NCI-H748 (cell line): ENCODE measurements around the gene KAT2A.

Source experiments
- DNase-seq: peaks from one replicate; lab custom pipeline; 2025; ENCODE audit not compliant: unreplicated experiment; lab: John Stamatoyannopoulos, UW

Gene KAT2A

DNA sequence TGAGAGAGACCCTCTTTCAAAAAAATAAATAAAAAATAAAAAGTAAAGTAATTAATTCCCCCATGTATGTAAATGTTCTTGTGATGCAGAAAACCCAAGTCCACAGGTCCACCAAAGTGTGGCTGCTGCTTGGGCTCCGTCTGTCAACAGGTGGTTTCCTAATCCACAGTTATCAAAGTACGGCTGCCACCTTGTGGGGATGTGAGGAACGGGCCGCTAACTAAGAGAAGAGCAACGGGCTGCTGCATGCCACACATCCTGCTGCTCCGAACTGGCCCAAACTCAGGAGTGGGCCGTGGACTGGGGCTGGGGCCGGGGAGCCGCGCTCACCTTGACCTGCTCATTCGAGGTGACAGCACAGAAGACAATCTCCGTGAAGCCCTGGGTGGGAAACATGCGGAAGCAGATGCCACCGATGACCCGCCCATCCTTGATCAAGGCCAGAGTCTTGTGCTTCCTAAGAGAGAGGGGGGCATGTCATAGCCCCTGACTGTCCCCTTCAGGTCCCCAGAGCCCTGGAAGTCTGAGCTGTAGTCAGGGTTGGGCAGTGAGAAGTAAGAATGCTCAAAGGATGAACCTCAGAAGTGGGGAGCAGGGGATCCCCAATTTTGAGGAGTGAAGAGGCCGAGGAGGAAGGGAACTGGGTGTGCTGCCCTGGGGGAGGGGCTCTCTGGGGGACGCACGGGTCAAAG lies 4.3 kb downstream of the KAT2A start:
- DNase-seq = peak; percentile 74

DNA sequence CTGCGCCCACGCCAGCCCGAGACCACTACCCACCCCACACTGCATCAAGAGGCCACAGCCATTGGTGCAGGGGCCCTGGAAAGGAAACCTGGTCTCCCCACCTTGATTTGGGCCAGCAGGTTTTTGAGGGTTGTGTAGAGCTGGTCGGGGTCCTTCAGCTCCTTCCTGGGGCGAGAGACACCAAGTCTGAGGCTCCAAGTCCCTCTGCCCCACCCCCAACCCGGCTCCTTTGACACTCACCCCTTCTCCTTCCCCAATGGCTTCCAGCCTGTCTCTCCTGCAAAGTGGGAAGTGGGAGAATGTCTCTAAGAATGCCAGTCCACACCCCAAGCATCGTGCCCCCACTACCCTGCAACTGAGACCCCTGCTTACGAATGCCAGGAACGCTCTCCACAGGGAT lies 7.0 kb downstream of the KAT2A start:
- no peak for DNase-seq

DNA sequence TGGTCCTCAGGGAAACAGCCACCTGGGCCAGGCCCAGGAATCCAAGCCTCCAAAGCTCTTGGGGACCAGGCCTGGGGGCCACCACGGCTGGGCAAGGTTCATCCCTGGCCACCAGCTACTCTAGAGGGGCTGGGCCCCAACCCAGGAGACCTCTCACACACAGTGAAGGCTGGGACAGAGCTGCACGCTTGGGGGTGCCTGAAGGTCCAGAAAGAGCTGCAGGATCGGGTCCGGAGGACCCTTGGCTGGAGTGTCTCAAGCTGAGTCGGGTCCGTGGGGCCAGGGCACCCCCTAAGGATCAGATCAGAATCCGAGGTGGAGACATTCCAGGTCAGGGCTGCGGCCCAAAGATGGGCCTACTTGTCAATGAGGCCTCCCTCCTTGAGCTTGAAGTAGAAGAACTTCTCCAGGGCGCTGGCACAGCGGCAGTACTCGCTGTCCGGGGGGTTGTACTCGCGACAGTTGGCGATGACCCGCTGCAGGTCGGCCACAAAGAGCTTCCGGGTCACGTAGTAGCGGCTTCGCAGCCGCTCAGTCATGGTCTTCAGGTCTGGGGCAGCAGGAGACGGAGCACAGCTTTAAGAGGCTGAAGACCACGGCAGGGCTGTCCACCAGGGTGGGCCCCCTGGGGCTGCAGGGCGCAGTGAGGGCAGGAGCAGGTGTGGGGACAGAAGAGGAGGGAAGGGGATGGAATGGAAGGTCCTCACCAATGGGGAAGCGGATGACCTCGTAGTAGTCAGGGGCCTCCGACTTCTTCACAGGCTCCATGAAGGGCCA lies 7.7 kb downstream of the KAT2A start:
- DNase-seq = no peak

DNA sequence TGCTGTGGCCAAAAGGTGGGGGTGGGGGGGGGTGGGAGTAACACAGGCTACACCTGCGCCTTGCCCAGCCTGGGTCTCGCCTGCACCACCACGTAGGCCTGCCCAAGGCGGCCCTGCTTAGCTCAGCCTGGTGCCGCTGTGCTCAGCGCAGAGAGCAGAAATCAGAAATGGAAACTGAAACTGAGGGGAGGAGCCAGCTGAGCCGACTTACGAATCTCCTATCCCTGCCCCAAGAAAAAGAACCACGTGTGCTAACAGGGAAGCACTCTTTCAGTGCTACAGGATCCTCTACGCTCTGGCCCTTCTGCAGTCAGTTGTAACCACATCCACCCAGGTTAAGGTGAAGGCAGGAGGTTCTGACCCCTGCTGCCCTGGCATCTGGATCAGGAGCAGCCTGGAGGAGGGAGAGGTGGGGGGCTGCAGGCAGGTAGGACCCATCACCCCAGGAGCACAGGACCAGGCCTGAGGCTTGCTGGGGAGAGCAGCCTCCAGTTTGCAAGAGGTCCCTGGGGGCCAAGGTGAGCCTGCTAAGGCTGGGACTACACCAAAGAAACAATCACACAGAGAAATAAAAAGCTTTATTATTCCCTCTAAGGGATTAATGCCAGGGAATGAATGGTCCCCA lies 8.5 kb downstream of the KAT2A start, which contains the start of gene DHX58:
TSS of gene DHX58 (minus strand) at position 163 of the 625 bp plus-strand sequence. CDS start 822 bp downstream, outside the sequence.
- DNase-seq = no peak

DNA sequence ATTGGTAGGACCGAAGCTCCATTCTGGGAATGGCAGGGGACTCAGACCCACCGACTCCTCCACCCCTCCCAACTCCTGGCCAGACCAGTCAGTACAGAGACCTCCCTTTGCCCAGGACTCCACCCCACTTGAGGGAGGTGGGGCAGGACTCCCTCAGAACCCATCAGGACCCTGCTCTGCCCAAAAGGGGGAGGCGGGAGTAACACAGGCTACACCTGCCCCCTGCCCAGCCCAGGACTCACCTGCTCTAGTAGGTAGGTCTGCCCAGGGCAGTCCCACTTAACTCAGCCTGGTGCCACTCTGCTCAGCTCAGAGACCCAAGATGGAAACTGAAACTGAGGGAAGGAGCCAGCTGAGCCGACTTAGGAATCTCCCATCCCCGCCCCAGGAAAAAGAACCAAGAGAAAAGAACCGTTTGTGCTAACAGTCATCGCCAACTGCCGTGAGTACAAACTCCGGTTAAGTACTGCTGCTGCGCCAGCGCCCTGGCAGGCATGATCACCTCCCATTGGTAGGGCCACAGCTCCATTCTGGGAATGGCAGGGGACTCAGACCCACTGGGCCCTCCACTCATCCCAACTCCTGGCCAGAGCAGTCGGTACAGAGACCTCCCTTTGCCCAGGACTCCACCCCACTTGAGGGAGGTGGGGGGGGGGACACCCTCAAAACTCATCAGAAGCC lies 9.2 kb downstream of the KAT2A start:
- DNase-seq = no peak

DNA sequence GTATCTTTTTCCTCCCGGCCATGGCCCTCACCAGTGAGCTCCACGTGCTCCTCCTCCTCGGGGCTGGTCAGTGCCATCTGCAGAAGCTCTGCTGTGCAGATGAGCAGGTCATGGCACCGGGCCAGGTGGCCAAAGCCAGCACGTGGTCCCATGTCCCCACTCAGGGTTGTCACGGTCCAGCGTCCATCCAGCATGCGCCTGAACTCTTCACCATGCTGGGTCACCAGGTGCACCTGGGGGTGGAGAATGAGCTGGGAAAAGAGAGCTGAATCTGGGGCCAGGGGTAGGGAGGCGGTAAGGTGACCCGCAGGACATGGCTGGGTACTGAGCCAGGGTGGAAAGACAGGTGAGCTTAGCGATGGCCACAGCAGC lies 9.9 kb downstream of the KAT2A start:
- DNase-seq = no peak

DNA sequence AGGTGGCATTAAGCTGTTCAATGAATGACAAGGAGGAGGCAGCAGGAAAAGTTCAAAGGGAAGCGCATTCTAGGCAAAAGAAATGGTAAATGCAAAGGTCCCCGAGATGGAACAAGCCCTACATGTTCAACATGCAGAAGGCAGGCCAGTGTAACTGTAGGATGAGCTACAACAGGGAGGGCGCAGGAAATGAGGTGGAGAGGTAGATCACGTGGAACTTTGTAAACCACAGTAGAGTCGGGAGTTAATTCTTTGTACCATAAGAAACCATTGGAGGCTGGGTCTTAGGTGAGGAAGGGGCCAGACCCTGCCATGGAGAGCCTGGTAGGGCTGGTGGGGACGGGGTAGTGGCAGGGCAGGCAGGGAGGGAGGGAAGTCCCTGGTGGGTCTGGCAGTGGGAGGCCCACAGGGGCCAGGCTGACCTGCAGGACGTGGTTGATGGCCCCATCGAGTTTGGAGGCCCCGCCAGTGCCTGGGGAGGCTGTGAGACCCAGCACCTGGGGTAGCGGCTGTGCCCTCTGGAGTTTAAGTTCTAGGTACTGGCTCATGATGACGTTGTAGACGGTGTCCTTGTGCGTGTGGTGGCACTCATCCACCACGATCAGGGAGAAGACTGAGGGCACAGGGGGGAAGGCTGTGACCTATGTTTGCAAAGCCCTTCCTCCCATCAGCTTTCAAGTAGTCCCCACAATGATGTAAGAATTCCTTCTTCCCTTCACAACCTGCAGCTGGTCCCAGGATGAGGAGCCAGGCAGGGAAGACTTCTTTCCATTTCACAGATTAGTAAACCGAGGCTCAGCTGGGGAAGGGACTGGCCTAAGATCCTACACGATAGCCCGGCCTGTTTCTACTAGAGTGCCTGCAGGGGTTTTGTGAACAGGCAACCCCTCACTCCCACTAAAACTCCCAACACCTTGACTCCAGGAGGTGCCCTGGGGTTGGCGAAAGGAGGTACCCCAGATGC lies 10.6 kb downstream of the KAT2A start:
- DNase-seq = no peak

DNA sequence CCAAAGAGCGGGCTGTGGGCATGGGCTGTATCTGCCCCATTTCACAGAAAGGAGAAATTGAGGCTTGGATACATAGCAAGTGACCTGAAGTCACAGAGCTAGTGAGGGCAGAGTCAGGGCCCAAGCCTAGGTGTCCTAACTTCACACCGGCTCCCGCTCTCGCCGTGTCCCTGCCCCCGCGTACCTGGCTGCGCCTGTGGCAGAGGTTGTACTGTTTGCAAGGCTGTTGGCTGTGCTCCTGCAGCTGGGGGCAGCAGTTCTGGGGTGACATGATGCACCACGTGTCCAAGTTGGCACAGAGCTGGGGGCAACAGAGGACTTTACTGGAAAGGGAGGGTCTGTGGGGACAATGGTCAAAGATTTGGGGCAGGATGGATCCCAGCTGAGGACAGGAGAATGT lies 12.1 kb downstream of the KAT2A start:
- DNase-seq = no peak

DNA sequence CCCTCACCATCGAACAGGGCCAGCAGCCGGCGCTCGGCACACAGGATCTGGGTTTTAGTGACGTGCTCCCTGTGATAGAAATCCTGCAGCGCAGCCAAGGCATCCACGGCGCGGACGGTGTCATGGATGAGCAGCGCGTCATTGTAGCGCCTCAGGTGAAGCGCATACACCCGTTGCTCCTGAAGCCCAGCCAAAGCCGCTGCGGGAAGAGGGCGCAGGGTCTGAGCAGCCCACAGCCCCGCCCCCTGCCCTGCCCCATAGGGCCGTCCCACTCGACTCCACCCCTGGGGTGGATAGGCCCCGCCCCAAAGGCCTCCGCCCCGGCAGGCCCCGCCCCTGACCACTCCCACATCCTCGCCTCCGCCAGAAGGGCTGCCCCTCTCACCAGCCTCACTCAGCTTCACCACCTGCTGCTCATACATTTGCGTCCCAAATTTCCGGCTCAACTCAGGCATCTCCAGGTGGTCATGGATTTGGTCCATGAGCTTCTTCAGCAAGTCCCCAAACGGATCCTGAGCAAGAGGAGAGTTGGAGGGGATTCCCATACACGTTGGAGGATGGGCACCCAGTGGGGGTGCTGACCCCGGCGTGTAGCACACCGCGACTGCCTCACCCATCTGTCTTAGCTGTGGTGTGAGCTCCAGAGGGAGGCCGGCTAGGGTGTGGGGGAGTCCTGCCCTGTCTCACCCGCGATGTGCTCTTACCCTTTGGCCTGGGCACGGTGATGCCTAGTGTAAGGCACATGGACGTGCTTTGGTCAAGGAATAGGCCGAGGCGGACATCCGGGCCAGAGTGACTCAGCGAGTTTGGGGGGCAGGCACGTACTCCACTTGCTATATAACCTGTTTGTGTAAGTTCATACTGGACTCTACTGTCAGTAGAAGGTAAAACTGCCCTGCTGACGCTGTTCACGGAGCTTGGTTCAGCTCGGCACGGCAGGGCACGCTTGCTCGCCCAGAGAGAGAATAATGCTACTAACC lies 13.3 kb downstream of the KAT2A start:
- peak; percentile 96 for DNase-seq

DNA sequence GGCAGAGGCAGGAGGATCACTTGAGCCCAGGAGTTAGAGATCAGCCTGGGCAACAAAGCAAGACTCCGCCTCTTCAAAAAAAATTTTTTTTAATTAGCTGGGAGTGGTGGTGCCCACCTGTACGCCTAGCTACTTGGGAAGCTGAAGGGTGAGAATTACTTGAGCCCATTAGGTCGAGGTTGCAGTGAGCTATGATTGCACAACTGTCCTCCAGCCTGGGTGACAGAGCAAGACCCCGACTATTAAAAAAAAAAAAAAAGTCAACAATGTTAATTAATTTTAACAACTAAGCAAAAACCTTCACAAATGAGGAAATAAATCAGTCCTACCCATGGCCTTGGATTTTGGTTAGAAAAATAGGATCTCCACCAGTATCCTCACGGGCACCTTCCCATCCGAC lies 14.0 kb downstream of the KAT2A start:
- DNase-seq = no peak

DNA sequence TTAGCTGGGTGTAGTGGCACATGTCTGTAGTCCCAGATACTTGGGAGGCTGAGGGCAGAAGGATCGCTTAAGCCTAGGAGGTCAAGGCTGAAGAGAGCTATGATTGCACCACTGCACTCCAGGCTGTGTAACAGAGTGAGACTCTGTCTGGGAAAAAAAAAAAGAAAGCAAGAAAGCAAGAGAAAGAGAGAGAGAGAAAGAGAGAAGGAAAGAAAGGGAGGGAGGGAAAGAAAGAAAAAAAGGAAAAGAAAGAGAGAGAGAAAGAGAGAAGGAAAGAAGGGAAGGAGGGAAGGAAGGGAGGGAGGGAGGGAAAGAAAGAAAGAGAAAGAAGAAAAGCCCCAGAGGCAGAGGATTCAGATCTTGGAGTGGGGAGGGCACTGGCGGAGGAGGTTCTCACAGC lies 15.2 kb downstream of the KAT2A start:
- no peak for DNase-seq

DNA sequence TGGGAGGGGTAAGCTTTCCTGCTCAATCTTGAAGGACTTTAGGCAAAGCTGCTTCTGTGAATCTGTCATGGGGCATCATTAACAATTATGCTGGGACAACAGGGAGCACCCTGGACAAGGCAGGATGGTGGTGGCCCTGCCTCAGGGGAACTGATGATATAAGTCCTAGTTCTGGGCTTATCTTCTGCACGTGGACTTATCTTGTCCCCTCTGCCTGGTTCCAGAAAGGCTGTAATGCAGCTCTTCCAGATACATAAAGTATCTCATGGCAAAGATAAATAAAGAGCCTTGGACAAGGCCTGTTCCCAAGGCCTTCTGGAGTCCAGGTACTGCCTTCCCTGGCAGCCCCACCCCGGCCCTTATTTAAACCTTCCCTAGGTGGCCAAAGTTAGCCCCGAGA lies 16.9 kb downstream of the KAT2A start:
- no peak for DNase-seq

DNA sequence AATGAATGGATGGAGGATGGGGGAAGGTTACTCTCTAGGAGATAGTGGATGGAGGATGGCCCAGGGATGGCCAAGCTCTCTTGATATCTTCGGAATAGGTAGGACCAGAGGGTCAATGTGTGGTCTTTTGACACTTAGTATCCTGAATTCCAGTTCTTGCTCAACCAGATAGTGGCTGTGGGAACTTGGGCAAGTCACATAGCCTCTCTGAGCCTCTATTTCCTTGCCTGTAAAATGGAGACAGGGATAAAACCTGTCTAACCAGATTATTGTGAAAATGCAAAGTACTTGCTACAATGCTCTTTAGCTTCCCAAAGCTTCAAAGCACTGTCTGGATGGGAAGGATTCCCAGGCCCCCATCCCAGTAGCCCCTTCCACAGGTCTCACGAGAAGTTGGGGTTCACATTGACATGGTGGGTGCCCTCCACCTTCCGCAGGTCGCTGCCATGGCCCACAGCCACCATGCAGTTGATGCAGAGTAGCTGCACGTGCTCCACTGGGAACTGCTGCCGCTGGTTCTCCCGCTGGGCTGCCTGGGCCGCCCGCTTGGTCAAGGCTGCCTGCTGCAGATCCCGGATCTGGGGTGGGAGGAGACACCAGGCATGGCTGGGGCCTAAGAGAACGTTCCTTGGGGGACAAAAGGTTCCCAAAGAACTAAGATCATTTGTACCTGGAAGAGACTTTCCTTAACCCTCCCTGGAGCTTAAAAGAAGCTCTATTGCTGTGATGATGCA lies 17.8 kb downstream of the KAT2A start:
- no peak for DNase-seq

DNA sequence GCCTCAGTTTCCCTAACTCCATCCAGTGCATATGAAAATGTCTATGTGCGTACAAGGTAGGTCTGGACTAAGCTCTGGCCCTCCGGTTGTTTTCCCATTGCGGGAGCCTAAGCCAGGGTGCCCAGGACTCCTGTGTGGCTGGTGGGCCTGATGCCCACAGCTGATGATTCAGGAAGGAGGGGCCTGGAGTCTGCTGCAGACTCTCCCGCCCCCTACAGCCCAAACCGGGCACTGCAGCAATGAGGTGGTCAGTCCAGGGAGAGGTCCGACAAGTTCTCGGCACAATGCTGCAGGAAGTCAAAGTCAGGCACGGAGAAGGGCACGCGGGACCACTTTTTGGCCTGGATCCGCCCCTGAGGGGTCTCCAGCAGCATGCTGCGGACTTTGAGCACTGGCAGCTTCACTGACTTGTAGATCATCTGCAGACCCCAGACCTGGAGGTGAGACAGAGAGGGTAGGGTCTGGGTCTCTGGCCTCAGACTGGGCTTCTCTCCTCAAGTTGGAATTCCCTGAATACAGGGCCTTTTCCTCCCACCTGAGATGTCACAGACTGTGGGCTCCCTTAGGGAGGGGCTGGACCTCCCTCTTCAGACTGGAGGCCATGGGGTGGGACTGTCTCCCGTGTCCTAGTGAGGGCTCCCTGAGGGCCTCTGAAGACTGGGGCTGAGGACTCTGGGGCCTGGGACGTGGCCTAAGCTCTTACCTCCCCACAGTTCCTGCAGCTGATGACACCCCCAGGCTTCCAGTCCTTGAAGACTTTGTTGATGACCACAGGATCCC lies 19.5 kb downstream of the KAT2A start:
- DNase-seq = peak; percentile 71

DNA sequence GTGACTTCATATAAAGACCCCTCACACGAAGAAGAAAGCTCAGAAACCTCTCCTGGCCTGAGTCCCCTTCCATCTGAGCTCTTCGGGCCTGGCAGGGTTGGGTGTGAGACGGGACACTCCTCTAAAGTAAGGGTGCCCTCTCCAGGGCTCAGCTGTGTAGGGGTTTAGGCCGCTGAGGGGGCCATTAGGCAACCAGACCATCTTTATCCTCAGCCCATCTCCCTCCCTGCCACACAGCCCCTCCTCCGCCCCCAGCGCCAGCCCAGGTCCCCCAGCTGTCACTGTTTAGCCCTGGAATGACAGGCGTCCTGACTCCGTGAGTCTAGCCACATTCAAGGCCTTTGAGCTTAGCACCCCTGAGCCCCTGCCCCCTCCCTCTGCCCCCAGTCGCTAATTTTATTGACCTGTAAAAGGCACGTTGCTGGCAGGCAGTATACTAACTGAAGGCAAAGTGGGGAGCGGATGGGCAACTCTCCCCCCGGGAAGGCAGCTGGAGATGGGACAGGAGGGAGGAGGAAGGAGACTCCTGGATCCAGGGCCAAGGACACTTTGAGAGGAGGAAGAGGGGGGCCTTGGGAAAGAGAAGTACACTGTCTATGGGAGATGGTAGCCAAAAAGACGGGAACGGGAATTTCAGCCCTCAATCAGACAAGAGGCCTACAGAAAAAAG lies 22.3 kb downstream of the KAT2A start:
- no peak for DNase-seq

DNA sequence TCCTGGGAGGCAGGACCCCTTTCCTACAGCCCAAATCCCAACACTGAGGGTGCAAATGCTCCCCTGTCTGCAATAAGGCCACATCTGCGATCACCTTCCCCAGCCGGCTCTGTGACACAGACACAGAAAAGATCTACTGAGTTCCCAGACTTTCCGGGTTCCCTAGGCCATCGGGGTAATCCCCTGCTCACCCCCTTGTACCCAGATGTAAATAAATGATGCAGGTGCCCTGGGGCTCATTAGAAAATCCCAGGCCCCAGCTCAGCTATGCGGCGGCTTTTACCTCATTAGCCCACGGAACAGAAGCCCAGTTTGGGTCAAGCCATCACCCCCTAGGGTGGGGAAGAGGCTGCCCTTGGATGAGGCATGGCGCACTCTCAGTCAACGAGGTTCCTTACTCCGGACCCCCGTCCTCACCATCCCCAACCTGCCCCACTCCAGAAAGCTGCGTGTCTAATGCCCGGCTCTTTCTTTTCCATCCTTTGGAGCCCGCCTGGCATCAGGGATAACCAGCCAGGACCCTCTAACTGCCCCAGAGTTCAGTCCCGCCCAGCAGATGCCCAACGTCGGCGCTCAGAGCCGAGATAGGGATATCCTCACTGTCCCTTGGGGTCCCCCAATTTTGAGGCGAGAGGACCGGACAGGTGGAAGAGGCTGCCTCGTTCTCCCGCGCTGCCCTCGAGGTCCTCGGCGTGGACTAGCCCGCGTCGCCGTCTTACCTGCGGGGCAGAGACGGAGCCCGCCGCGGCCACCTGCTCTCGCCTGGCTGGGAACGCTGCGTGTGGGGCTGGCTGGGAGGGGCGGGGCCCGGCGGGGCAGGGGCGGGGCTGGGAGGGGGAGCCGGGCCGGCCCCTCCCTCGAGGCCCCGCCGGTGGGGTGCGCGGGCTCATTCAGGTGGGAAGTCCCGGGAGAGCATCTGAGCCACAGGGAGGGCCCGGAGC lies 23.2 kb downstream of the KAT2A start, which contains the start of gene ZNF385C:
TSS of gene ZNF385C (minus strand) at position 783 of the 941 bp plus-strand sequence. CDS start 35,417 bp downstream, outside the sequence.
- peak; percentile 44 for DNase-seq
